H1 (cell line): Measurements from ENCODE around the gene CTIF. TPM values are rescaled to one million over a fixed set of nuclear protein-coding genes. Genes with fewer than 3 reads are reported as not detected.

ENCODE experiments used
- CTCF ChIA-PET: fragments of 300-600 bp; sonication (Branson Sonifier 250); formaldehyde crosslinking; loops from one replicate; lab custom pipeline; 2021; ENCODE audit not compliant: partially characterized antibody; lab: Charles Lee
- POLR2A ChIA-PET: fragments of 300-600 bp; sonication (Branson Sonifier 250); formaldehyde crosslinking; loops from one replicate; lab custom pipeline; 2021; ENCODE audit warnings: inconsistent platforms; ENCODE audit not compliant: partially characterized antibody; lab: Charles Lee
- DNase-seq, 2 experiments: peaks; one replicate each; pipeline versions ENCODE4 v3.0.0 to v3.0.0-alpha.2; 2010 to 2022; ENCODE audit warnings: low spot score in 2 of 2, low read depth in 1 of 2, mixed read lengths in 1 of 2
- FAIRE-seq: peaks from 2 replicates; lab custom pipeline; 2011; peaks lifted over from hg19 to GRCh38; lab: Jason Lieb, UNC
- H2AFZ ChIP-seq: 2 replicates; pipeline ENCODE4 v1.8.1; 2012; ENCODE audit warnings: low read length, inconsistent platforms
- H2AK5ac ChIP-seq: 2 replicates; pipeline ENCODE4 v1.6.1; 2013; ENCODE audit warnings: low read depth, low read length
- H2BK120ac ChIP-seq: replicated peaks from 2 replicates; pipeline ENCODE3; 2013; ENCODE audit warnings: low read depth, low read length, inconsistent platforms
- H2BK12ac ChIP-seq: 2 replicates; pipeline ENCODE4 v1.6.1; 2013; ENCODE audit warnings: low read depth, low read length
- H2BK15ac ChIP-seq: 2 replicates; pipeline ENCODE4 v1.6.1; 2013; ENCODE audit warnings: low read length
- H2BK20ac ChIP-seq: 2 replicates; pipeline ENCODE4 v1.6.1; 2013; ENCODE audit warnings: low read length
- H2BK5ac ChIP-seq: 2 replicates; pipeline ENCODE4 v1.6.1; 2013; ENCODE audit warnings: low read depth, low read length
- H3K14ac ChIP-seq: 2 replicates; pipeline ENCODE4 v1.6.1; 2013; ENCODE audit warnings: inconsistent platforms; ENCODE audit not compliant: insufficient read length
- H3K18ac ChIP-seq: 2 replicates; pipeline ENCODE4 v1.6.1; 2013; ENCODE audit warnings: low read length; ENCODE audit errors: extremely low read depth
- H3K23ac ChIP-seq: 2 replicates; pipeline ENCODE4 v1.6.1; 2013; ENCODE audit warnings: inconsistent platforms; ENCODE audit not compliant: insufficient read length
- H3K23me2 ChIP-seq: 2 replicates; pipeline ENCODE4 v1.6.1; 2013; ENCODE audit warnings: low read depth, low read length
- H3K27ac ChIP-seq: 2 replicates; pipeline ENCODE4 v1.6.1; 2011; ENCODE audit warnings: low read depth, low read length, inconsistent platforms
- H3K27me3 ChIP-seq, 4 experiments: replicated peaks in 1 of 4; 1 replicate in 1 of 4; 2 replicates in 3 of 4; pipeline versions ENCODE4 v1.6.1 to v1.8.1; 2011 to 2013; ENCODE audit warnings: low read length in 3 of 4, mild to moderate bottlenecking in 3 of 4, inconsistent platforms in 2 of 4, mixed read lengths in 2 of 4, moderate library complexity in 1 of 4; ENCODE audit not compliant: control insufficient read depth in 3 of 4, insufficient read depth in 3 of 4; ENCODE audit errors: extremely low read depth in 1 of 4
- H3K36me3 ChIP-seq, 4 experiments: 2 replicates each; pipeline versions ENCODE4 v1.6.1 to v1.8.1; 2011 to 2013; ENCODE audit warnings: mild to moderate bottlenecking in 4 of 4, low read length in 3 of 4, moderate library complexity in 2 of 4, control low read depth in 1 of 4, inconsistent platforms in 1 of 4; ENCODE audit not compliant: insufficient read depth in 4 of 4, control insufficient read depth in 2 of 4
- H3K4ac ChIP-seq: replicated peaks from 2 replicates; pipeline ENCODE3; 2013; ENCODE audit warnings: low read length, low read depth, mixed read lengths, inconsistent platforms; ENCODE audit not compliant: insufficient read length
- H3K4me1 ChIP-seq, 4 experiments: replicated peaks in 1 of 4; 1 replicate in 1 of 4; 2 replicates in 3 of 4; pipeline versions ENCODE4 v1.6.1 to v1.8.1; 2011 to 2013; ENCODE audit warnings: low read length in 3 of 4, inconsistent platforms in 2 of 4, mixed read lengths in 1 of 4; ENCODE audit not compliant: insufficient read depth in 4 of 4, control insufficient read depth in 3 of 4
- H3K4me2 ChIP-seq, 2 experiments: 2 replicates each; pipeline versions ENCODE4 v1.6.1 to v1.8.1; 2011 to 2013; ENCODE audit warnings: low read depth in 2 of 2, low read length in 2 of 2, control low read depth in 1 of 2, inconsistent platforms in 1 of 2, mild to moderate bottlenecking in 1 of 2; ENCODE audit not compliant: insufficient read depth in 1 of 2
- H3K4me3 ChIP-seq, 4 experiments: fragments of 200-600, 300-600 bp in 1 of 4; sonication (generic), shearing (Covaris generic), sonication (Bioruptor Twin) in 1 of 4; 2 replicates each; pipeline versions ENCODE4 v1.5.1 to v1.8.1; 2011 to 2016; ENCODE audit warnings: low read length in 4 of 4, low read depth in 3 of 4, control low read depth in 2 of 4, inconsistent platforms in 2 of 4, mild to moderate bottlenecking in 2 of 4, mixed read lengths in 1 of 4, moderate library complexity in 1 of 4; ENCODE audit not compliant: insufficient read depth in 2 of 4; ENCODE audit errors: extremely low read depth in 1 of 4
- H3K56ac ChIP-seq: replicated peaks from 2 replicates; pipeline ENCODE3; 2013; ENCODE audit warnings: low read depth, mild to moderate bottlenecking, mixed read lengths, low read length, inconsistent platforms; ENCODE audit not compliant: insufficient read length
- H3K79me1 ChIP-seq: 2 replicates; pipeline ENCODE4 v1.6.1; 2013; ENCODE audit warnings: low read depth, low read length, control low read depth
- H3K79me2 ChIP-seq, 2 experiments: 2 replicates each; pipeline versions ENCODE4 v1.6.1 to v1.8.1; 2012 to 2013; ENCODE audit warnings: low read length in 2 of 2, mild to moderate bottlenecking in 2 of 2, inconsistent platforms in 1 of 2; ENCODE audit not compliant: insufficient read depth in 2 of 2, control insufficient read depth in 1 of 2
- H3K9ac ChIP-seq, 4 experiments: replicated peaks in 1 of 4; 1 replicate in 1 of 4; 2 replicates in 3 of 4; pipeline versions ENCODE4 v1.6.1 to v1.8.1; 2011 to 2013; ENCODE audit warnings: low read depth in 3 of 4, low read length in 3 of 4, control low read depth in 2 of 4, mild to moderate bottlenecking in 2 of 4, moderate library complexity in 2 of 4, inconsistent platforms in 1 of 4; ENCODE audit errors: extremely low read depth in 1 of 4
- H3K9me3 ChIP-seq, 2 experiments: 2 replicates each; pipeline versions ENCODE4 v1.6.1 to v1.8.1; 2012 to 2013; ENCODE audit warnings: mild to moderate bottlenecking in 2 of 2, moderate library complexity in 2 of 2, control low read depth in 1 of 2, inconsistent platforms in 1 of 2, low read depth in 1 of 2, low read length in 1 of 2, mixed read lengths in 1 of 2; ENCODE audit not compliant: insufficient read depth in 2 of 2
- H4K20me1 ChIP-seq, 2 experiments: replicated peaks in 1 of 2; 2 replicates each; pipeline versions ENCODE3 to v1.8.1; 2011 to 2013; ENCODE audit warnings: inconsistent platforms in 2 of 2, low read length in 2 of 2, mild to moderate bottlenecking in 1 of 2; ENCODE audit not compliant: insufficient read depth in 2 of 2, control insufficient read depth in 1 of 2
- H4K5ac ChIP-seq: 2 replicates; pipeline ENCODE4 v1.6.1; 2013; ENCODE audit warnings: low read length, low read depth, mixed read lengths, inconsistent platforms; ENCODE audit not compliant: insufficient read length
- H4K8ac ChIP-seq: 2 replicates; pipeline ENCODE4 v1.8.0; 2013; ENCODE audit warnings: mild to moderate bottlenecking, moderate library complexity, low read length, inconsistent platforms; ENCODE audit not compliant: insufficient read depth; ENCODE audit errors: extremely low read depth
- H4K91ac ChIP-seq: replicated peaks from 2 replicates; pipeline ENCODE3; 2013; ENCODE audit warnings: low read length, mixed read lengths, inconsistent platforms; ENCODE audit not compliant: insufficient read length
- CTCF ChIP-seq, 3 experiments: IDR thresholded peaks; 1 replicate in 2 of 3; 2 replicates in 1 of 3; pipeline versions ENCODE4 v1.5.1 to v1.6.1; 2011; ENCODE audit warnings: low read length in 3 of 3, mild to moderate bottlenecking in 3 of 3, inconsistent platforms in 2 of 3, low read depth in 1 of 3, moderate library complexity in 1 of 3; ENCODE audit not compliant: insufficient read depth in 1 of 3; ENCODE audit errors: control extremely low read depth in 1 of 3
- YY1 ChIP-seq: IDR thresholded peaks from 2 replicates; pipeline ENCODE4 v1.6.1; 2011; ENCODE audit warnings: low read depth, mild to moderate bottlenecking, low read length
- WGBS, 2 experiments: shearing (Covaris generic) in 1 of 2; methylation state at CpG; one replicate each; pipeline versions ENCODE4 v1.1.6 to v1.1.7; 2013 to 2015; ENCODE audit warnings: low lambda C conversion rate in 2 of 2, mixed read lengths in 2 of 2, inconsistent platforms in 1 of 2, low coverage in 1 of 2, missing lambda C conversion rate in 1 of 2; ENCODE audit not compliant: insufficient replicate concordance in 2 of 2, insufficient coverage in 1 of 2, insufficient read length in 1 of 2; ENCODE audit errors: extremely low coverage in 1 of 2, missing lambda C conversion rate in 1 of 2; 5-methylcytosine and 5-hydroxymethylcytosine counted together
- polyA plus RNA-seq, 7 experiments: library from polyadenylated mRNA; depleted of rRNA in 3 of 7; stranded (reverse) in 5 of 7; unstranded in 2 of 7; fragments of >200 nt in 5 of 7; fragments of 200-250 nt in 2 of 7; gene quantifications; 1 replicate in 5 of 7; 2 replicates in 1 of 7; 4 replicates in 1 of 7; pipeline versions ENCODE4 v1.2.1 to v1.2.3, GENCODE V29; 2011 to 2013; ENCODE audit warnings: missing spikeins in 2 of 7, mixed read lengths in 2 of 7
- total RNA-seq: library from RNA; stranded (reverse); fragmentation: NEBNext Ultra II Directional; extraction: Animal tissue kit (Norgen Biotek cat#: 25700); gene quantifications from 2 replicates; pipeline ENCODE4 v1.2.1, GENCODE V29; 2021

Gene CTIF
- total and polyA plus RNA-seq, 2 of the 8 experiments (the other 6 are each of a cell fraction or from before 2014, with no cell fraction given), result 9.0 to 17.8 TPM

GRCh38 chr18:48621240-48621639, 82.4 kb downstream of the CTIF start:
- Histone ChIP-seq H3K9me3 (no peaks in the 10 kb centered on the region), H2BK12ac (no peak overlapping the region), H2AFZ (no peak overlapping the region), H3K4ac (no peak overlapping the region), H3K79me1 (no peaks in the 10 kb centered on the region), H4K91ac (no peak overlapping the region), H3K27me3 (no peaks in the 10 kb centered on the region), H3K23ac (no peak overlapping the region), H3K18ac (no peak overlapping the region), H3K36me3 (no peaks in the 10 kb centered on the region; a peak in 1 of 8 replicates), H4K20me1 (no peaks in the 10 kb centered on the region), H2AK5ac (no peak overlapping the region), H3K23me2 (no peaks in the 10 kb centered on the region), H3K14ac (no peak overlapping the region), H3K9ac (no peak overlapping the region), H3K79me2 (no peaks in the 10 kb centered on the region; a peak in 1 of 4 replicates), H3K56ac (no peak overlapping the region), H2BK5ac (no peak overlapping the region), H3K27ac (no peak overlapping the region; the same call in 1 of the 2 replicates), H4K5ac (no peak overlapping the region), H2BK20ac (no peak overlapping the region), H4K8ac (no peak overlapping the region), H3K4me3 (no peak overlapping the region), H2BK120ac (no peak overlapping the region), H2BK15ac (no peak overlapping the region), H3K4me1 (peaks cover 0 to 10% (median 5%) of the 10 kb centered on the region in 4 experiments; a peak in 5 of 7 replicates), H3K4me2 (no peak overlapping the region)
- ChIA-PET POLR2A (interaction anchor here (1.0 to 1.1 kb wide), 2 partner anchors 71 to 148 kb away, joined by 3 to 4 read pairs; no protein-coding TSS in a partner anchor), CTCF (interaction anchor here (0.6 to 4.7 kb wide), 9 partner anchors 14 to 826 kb away, joined by 3 to 39 read pairs (median 4); no protein-coding TSS in a partner anchor)
- WGBS, 2 experiments, result 90% methylated on average over 7 of the region's 8 CpGs; no CpG with 5 or more reads in 1 of the 2 experiments
- DNase-seq, result no peak
- no peak for FAIRE-seq
- TF ChIP-seq YY1 (no peak), CTCF (IDR thresholded peaks at IDR 0.05; ENCODE audit: control extremely low read depth in 1 of 3, insufficient read depth in 1 of 3, low read depth in 1 of 3, low read length in 3 of 3) (no peak)
